A549 treated with AZD2906 at 1 μM for 4 hours (cell line): ENCODE measurements around the gene RAB5A. TPM values are rescaled to one million over a fixed set of nuclear protein-coding genes. Genes with fewer than 3 reads are reported as not detected.

ENCODE experiments used
- total RNA-seq: library from RNA; stranded (reverse); fragments of 200-300 nt; extraction: Qiagen RNA extraction; gene quantifications from 5 replicates; pipeline ENCODE4 v1.2.3, GENCODE V29; 2022

RAB5A gene, protein sequence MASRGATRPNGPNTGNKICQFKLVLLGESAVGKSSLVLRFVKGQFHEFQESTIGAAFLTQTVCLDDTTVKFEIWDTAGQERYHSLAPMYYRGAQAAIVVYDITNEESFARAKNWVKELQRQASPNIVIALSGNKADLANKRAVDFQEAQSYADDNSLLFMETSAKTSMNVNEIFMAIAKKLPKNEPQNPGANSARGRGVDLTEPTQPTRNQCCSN
- total RNA-seq, result 41.3 to 66.5 TPM (median 48.0 TPM) in 5 replicates

DNA sequence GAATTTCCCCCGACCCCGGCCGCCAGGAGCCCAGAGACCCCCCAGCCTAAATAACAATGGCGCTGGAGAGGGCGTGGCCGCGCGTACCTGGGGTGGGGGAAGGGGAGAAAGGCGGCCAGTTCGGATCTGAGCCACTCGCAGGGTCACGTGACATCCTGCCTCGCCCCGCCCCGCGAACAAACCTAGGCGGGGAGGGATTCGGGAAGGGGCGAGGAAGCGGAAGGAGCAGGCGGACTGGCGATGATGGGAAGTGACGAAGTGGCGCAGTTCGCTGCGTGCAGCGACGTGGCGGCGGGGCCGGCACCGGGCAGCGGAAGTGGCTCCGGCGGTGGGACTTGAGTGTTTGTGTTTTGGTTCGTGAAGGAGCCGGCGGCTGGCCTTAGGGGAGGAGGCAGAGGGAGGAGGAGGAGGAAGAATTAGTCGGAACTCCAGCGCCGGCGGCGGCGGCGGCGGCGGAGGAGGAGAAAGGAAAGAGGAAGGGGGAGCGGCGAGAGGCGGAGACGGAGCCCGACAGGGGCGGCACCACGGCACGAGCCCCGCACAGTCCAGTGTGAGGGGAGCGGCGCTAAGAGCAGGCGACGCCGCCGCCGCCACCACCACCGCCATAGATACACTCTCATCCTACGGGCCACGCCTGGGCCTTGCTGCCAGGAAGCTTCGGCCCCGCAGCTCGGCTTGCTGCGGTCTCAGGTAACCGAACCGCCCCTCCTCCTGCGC is at the start of gene RAB5A:
Gene RAB5A, plus strand, starts transcription at position 266 of the 717 bp plus-strand sequence. CDS start 3,802 bp downstream, outside the sequence.

DNA sequence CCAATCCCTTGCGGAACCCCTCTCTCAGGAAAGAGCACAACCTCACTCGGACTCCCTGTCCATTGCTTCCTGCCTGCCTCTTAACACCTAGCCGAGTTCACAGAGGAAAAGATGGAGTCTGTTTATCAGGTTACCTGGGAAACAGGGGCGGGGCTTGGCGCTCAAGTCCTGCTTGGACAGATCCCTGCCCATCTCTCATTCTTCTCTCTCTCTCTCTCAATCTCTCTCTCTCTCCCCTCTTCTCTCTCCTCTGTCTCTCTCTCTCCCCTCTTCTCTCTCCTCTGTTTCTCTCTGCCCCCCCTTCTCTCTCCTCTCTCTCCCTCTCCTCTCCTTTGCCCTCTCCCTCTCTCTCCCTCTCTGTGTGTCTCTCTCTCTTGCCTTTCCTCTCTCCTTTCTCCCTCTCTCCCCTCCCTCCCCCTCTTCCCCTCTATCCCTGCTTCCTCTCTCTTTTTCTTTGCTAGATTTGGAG is 12.8 kb upstream of the RAB5A start, which contains the start of gene EFHB:
Gene EFHB, minus strand, starts transcription at position 120 of the 469 bp plus-strand sequence. CDS start 199 bp downstream, outside the sequence.

DNA sequence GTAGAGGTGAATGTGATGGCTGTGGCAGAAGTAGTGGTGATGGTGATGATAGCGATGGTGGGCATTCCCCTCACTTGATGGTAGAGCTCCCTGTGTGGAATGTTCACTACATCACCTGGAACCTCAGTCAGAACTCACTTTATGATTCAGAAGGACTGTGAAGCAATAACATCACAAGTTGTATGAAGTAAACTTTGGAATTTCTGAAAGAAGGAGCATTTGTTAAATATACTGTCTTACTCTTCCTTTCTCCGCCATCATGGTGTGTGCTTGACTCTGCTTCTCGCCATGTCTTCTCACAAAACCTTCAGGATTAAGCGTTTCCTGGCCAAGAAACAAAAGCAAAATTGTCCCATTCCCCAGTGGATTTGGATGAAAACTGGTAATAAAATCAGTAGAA is 65.3 kb downstream of the RAB5A start, which contains the start of gene PP2D1:
Gene PP2D1, minus strand, starts transcription at position 101 of the 400 bp plus-strand sequence. CDS start 192 bp downstream, outside the sequence.

Other genes starting within 250 kb of the RAB5A start
- gene EFHB, start 12.9 kb upstream of the RAB5A start, total RNA-seq, result 0.79 to 1.5 TPM (median 1.2 TPM) in 5 replicates
- gene PP2D1, start 65.2 kb downstream of the RAB5A start, total RNA-seq, result not detected in 5 replicates
- gene KAT2B, start 93.3 kb downstream of the RAB5A start, total RNA-seq, result 4.6 to 6.7 TPM (median 5.9 TPM) in 5 replicates
- 11.8 to 17.6 TPM (median 13.7 TPM) in 5 replicates for gene SGO1, start 239.1 kb downstream of the RAB5A start, total RNA-seq